K562 (cell line): ENCODE data around the gene ILDR1. TPM values are rescaled to one million over a fixed set of nuclear protein-coding genes. Genes with fewer than 3 reads are reported as not detected.
"Not testable (repeated sequence)": the region's sequence is repeated elsewhere in the genome, so short reads cannot be mapped to it uniquely, and the experiment has no call there.

Source experiments
- ATAC-seq: fragments of 200-7000 bp; cut with Tn5 transposase; 3 replicates; pipeline ENCODE4 v1.9.1; 2020; ENCODE audit warnings: moderate library complexity
- BruUV-seq: library from RNA; stranded (reverse); fragments of 400-500 nt; replicated peaks from 2 replicates; lab custom pipeline; 2021; lab: Mats Ljungman, UMichigan
- CTCF ChIA-PET: fragments of 300-600 bp; formaldehyde crosslinking; extraction: SDS; loops from one replicate; lab custom pipeline; 2021; ENCODE audit warnings: low intra/inter-chr PET ratio; lab: Yijun Ruan, JAX
- POLR2A ChIA-PET: fragments of 300-600, 350-650 bp; sonication (Branson Sonifier 250); formaldehyde crosslinking; extraction: SDS; loops from one replicate; lab custom pipeline; 2021; ENCODE audit warnings: antibody characterized with exemption, inconsistent platforms; lab: Yijun Ruan, JAX
- DNase-seq, 4 experiments: peaks; one replicate each; pipeline versions ENCODE4 v3.0.0 to v3.0.0-alpha.2; 2011 to 2018; ENCODE audit warnings: low spot score in 3 of 4, mixed read lengths in 3 of 4; ENCODE audit errors: extremely low read depth in 1 of 4
- FAIRE-seq: peaks from 2 replicates; lab custom pipeline; 2011; peaks lifted over from hg19 to GRCh38; lab: Jason Lieb, UNC
- H2AFZ ChIP-seq: 2 replicates; pipeline ENCODE4 v1.6.0; 2011; ENCODE audit warnings: low read depth, low read length, control low read depth, inconsistent platforms
- H3K27ac ChIP-seq: fragments of 200-600 bp; 3 replicates; pipeline ENCODE4 v1.8.0; 2011; ENCODE audit warnings: low read depth, mild to moderate bottlenecking, control low read depth, inconsistent platforms, low read length, moderate library complexity, mixed read lengths; ENCODE audit errors: extremely low read depth
- H3K27me3 ChIP-seq, 2 experiments: fragments of 300-600 bp in 1 of 2; 2 replicates in 1 of 2; 3 replicates in 1 of 2; pipeline versions ENCODE4 v1.6.0 to v1.8.0; 2011; ENCODE audit warnings: inconsistent platforms in 2 of 2, low read length in 2 of 2, mild to moderate bottlenecking in 1 of 2, mixed read lengths in 1 of 2, moderate library complexity in 1 of 2; ENCODE audit not compliant: control insufficient read depth in 2 of 2, insufficient read depth in 2 of 2
- H3K36me3 ChIP-seq: fragments of 300-600 bp; 3 replicates; pipeline ENCODE4 v1.8.0; 2011; ENCODE audit warnings: mild to moderate bottlenecking, low read length, inconsistent platforms; ENCODE audit not compliant: control insufficient read depth, insufficient read depth
- H3K4me1 ChIP-seq, 2 experiments: fragments of 200-600 bp in 1 of 2; replicated peaks in 1 of 2; 2 replicates in 1 of 2; 3 replicates in 1 of 2; pipeline versions ENCODE4 v1.5.1 to v1.8.0; 2011; ENCODE audit warnings: inconsistent platforms in 2 of 2, low read length in 2 of 2, mild to moderate bottlenecking in 1 of 2, mixed read lengths in 1 of 2, moderate library complexity in 1 of 2; ENCODE audit not compliant: control insufficient read depth in 2 of 2, insufficient read depth in 2 of 2
- H3K4me2 ChIP-seq: 2 replicates; pipeline ENCODE4 v1.6.1; 2011; ENCODE audit warnings: low read length, control low read depth, inconsistent platforms, mixed read lengths; ENCODE audit not compliant: insufficient read depth
- H3K4me3 ChIP-seq: fragments of 200-600 bp; sonication (generic), shearing (Covaris generic); 2 replicates; pipeline ENCODE4 v1.5.1; 2016; ENCODE audit warnings: control low read depth, inconsistent platforms
- H3K79me2 ChIP-seq: fragments of 200-600 bp; 3 replicates; pipeline ENCODE4 v1.8.0; 2011; ENCODE audit warnings: low read length, inconsistent platforms; ENCODE audit not compliant: control insufficient read depth, insufficient read depth
- H3K9ac ChIP-seq, 2 experiments: 2 replicates each; pipeline versions ENCODE4 v1.6.0 to v1.6.1; 2011; ENCODE audit warnings: low read depth in 2 of 2, low read length in 2 of 2, control low read depth in 1 of 2, inconsistent platforms in 1 of 2, mild to moderate bottlenecking in 1 of 2, mixed read lengths in 1 of 2; ENCODE audit not compliant: insufficient read depth in 1 of 2
- H3K9me1 ChIP-seq: one replicate; pipeline ENCODE4 v1.6.0; 2011; ENCODE audit warnings: inconsistent platforms, mild to moderate bottlenecking, low read length, moderate library complexity; ENCODE audit not compliant: control insufficient read depth, insufficient read depth
- H3K9me3 ChIP-seq: replicated peaks from 2 replicates; pipeline ENCODE4 v1.5.1; 2011; ENCODE audit warnings: low read depth, low read length, inconsistent platforms; ENCODE audit not compliant: control insufficient read depth, insufficient read depth
- H4K20me1 ChIP-seq: replicated peaks from 2 replicates; pipeline ENCODE4 v1.6.1; 2011; ENCODE audit warnings: low read length, inconsistent platforms, mixed read lengths; ENCODE audit not compliant: control insufficient read depth, insufficient read depth
- WGBS: fragments of 100-300 bp; shearing (Covaris generic); methylation state at CpG from one replicate; pipeline ENCODE4 v1.1.6; 2016; ENCODE audit warnings: low coverage, mixed read lengths; ENCODE audit not compliant: insufficient coverage; ENCODE audit errors: missing lambda C conversion rate; 5-methylcytosine and 5-hydroxymethylcytosine counted together
- in situ Hi-C: fragments of 300-500 bp; cut with MboI; formaldehyde crosslinking; loops from 4 replicates; pipeline ENCODE4 v1.15.0; 2018; ENCODE audit warnings: inconsistent platforms, mixed read lengths
- intact Hi-C: fragments of 100-400 bp; cut with micrococcal nuclease; formaldehyde crosslinking; loops from 2 replicates; pipeline ENCODE4 v1.14.2; 2022
- polyA plus RNA-seq, 8 experiments: library from polyadenylated mRNA; depleted of rRNA in 4 of 8; stranded (reverse) in 5 of 8; unstranded in 3 of 8; fragments of >200 nt; fragmentation: Nextera tagmentation in 2 of 8; fragmentation: Illumina TruSeq in 1 of 8; extraction: Ambion mirVana in 2 of 8; extraction: Trizol in 1 of 8; gene quantifications; 2 replicates each; pipeline versions ENCODE4 v1.2.1 to v1.2.3, GENCODE V29; 2011 to 2014; ENCODE audit warnings: inconsistent platforms in 1 of 8, missing spikeins in 1 of 8
- small RNA-seq: library from RNA; depleted of rRNA; stranded (forward); fragments of <200 nt; gene quantifications from one replicate; pipeline ENCODE3, GENCODE V24; 2014
- total RNA-seq, 7 experiments: library from RNA; depleted of rRNA in 6 of 7; stranded (reverse); fragments of >200 nt in 6 of 7; fragmentation: Illumina TruSeq in 2 of 7; extraction: Trizol in 2 of 7; gene quantifications; 2 replicates each; pipeline versions ENCODE4 v1.2.1 to v1.2.3, GENCODE V29; 2011 to 2021; ENCODE audit warnings: low replicate concordance in 1 of 7

The ILDR1 gene
- total and polyA plus RNA-seq, 9 of the 15 experiments (the other 6 are each of a cell fraction or from before 2014, with no cell fraction given): 0.04 TPM; not detected in 8

DNA sequence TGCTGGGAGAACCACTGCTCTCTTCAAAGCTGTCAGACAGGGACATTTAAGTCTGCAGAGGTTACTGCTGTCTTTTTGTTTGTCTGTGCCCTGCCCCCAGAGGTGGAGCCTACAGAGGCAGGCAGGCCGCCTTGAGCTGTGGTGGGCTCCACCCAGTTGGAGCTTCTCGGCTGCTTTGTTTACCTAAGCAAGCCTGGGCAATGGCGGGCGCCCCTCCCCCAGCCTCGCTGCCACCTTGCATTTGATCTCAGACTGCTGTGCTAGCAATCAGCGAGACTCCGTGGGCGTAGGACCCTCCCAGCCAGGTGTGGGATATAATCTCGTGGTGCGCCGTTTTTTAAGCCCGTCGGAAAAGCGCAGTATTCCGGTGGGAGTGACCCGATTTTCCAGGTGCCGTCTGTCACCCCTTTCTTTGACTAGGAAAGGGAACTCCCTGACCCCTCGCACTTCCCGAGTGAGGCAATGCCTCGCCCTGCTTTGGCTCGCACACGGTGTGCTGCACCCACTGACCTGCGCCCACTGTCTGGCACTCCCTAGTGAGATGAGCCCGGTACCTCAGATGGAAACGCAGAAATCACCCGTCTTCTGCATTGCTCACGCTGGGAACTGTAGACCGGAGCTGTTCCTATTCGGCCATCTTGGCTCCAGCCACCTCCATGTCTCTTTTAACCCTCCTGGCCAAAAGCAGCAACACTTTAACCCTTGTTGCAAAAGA is 83.7 kb downstream of the ILDR1 start:
- BruUV-seq, CTCF ChIA-PET, H3K9ac ChIP-seq, H2AFZ ChIP-seq, in situ Hi-C loops, H4K20me1 ChIP-seq, H3K4me1 ChIP-seq, FAIRE-seq, DNase-seq, H3K4me3 ChIP-seq, POLR2A ChIA-PET, H3K27ac ChIP-seq, intact Hi-C loops, H3K9me3 ChIP-seq, H3K4me2 ChIP-seq, H3K79me2 ChIP-seq, ATAC-seq, H3K27me3 ChIP-seq, H3K9me1 ChIP-seq, H3K36me3 ChIP-seq: not testable (repeated sequence)
- 21% methylated on average over 20 of the region's 29 CpGs for WGBS

Small RNA genes lying within 50 kb of the gene (small RNA-seq; reads per million reads assigned to genes)
- gene RF00019: not detected

Other genes starting within 250 kb of the ILDR1 start
- gene IQCB1, start 187.2 kb downstream of the ILDR1 start, total RNA-seq (2014; rRNA removed): 22.5 and 25.1 TPM in 2 replicates
- gene IQCB1, start 187.2 kb downstream of the ILDR1 start, total RNA-seq (2014; rRNA removed; fragmentation: Illumina TruSeq; extraction: Trizol): 38.1 and 42.0 TPM in 2 replicates
- gene IQCB1, start 187.2 kb downstream of the ILDR1 start, total RNA-seq (2015; rRNA removed; fragmentation: Illumina TruSeq; extraction: Trizol): 25.5 and 31.9 TPM in 2 replicates
- 21.3 and 23.1 TPM in 2 replicates for gene IQCB1, start 187.2 kb downstream of the ILDR1 start, total RNA-seq (2021)
- 31.0 and 35.5 TPM in 2 replicates for gene IQCB1, start 187.2 kb downstream of the ILDR1 start, polyA plus RNA-seq (2011; rRNA removed)
- 24.1 and 27.5 TPM in 2 replicates for gene IQCB1, start 187.2 kb downstream of the ILDR1 start, polyA plus RNA-seq (2014; fragmentation: Illumina TruSeq; extraction: Trizol)
- 10 to 100 TPM; 21.1 to 25.2 TPM for gene IQCB1, start 187.2 kb downstream of the ILDR1 start, polyA plus RNA-seq (2014; fragmentation: Nextera tagmentation; extraction: Ambion mirVana)
- 27.9 and 28.6 TPM in 2 replicates for gene IQCB1, start 187.2 kb downstream of the ILDR1 start, polyA plus RNA-seq (2014; rRNA removed)
- gene EAF2, start 187.0 kb downstream of the ILDR1 start, total RNA-seq (2014; rRNA removed): 2.8 and 3.8 TPM in 2 replicates
- gene EAF2, start 187.0 kb downstream of the ILDR1 start, total RNA-seq (2014; rRNA removed; fragmentation: Illumina TruSeq; extraction: Trizol): 7.5 and 9.1 TPM in 2 replicates
- 5.4 TPM in 2 replicates for gene EAF2, start 187.0 kb downstream of the ILDR1 start, total RNA-seq (2015; rRNA removed; fragmentation: Illumina TruSeq; extraction: Trizol)
- 4.9 and 5.1 TPM in 2 replicates for gene EAF2, start 187.0 kb downstream of the ILDR1 start, total RNA-seq (2021)
- gene EAF2, start 187.0 kb downstream of the ILDR1 start, polyA plus RNA-seq (2011; rRNA removed): 8.4 and 9.5 TPM in 2 replicates
- 6.6 and 6.9 TPM in 2 replicates for gene EAF2, start 187.0 kb downstream of the ILDR1 start, polyA plus RNA-seq (2014; fragmentation: Illumina TruSeq; extraction: Trizol)
- 10 to 100 TPM; 15.6 to 17.3 TPM for gene EAF2, start 187.0 kb downstream of the ILDR1 start, polyA plus RNA-seq (2014; fragmentation: Nextera tagmentation; extraction: Ambion mirVana)
- 5.4 and 6.8 TPM in 2 replicates for gene EAF2, start 187.0 kb downstream of the ILDR1 start, polyA plus RNA-seq (2014; rRNA removed)
- 0.05 and 0.12 TPM in 2 replicates for gene SLC15A2, start 127.8 kb downstream of the ILDR1 start, total RNA-seq (2014; rRNA removed)
- 0.25 and 0.29 TPM in 2 replicates for gene SLC15A2, start 127.8 kb downstream of the ILDR1 start, total RNA-seq (2014; rRNA removed; fragmentation: Illumina TruSeq; extraction: Trizol)
- 0.30 and 0.43 TPM in 2 replicates for gene SLC15A2, start 127.8 kb downstream of the ILDR1 start, total RNA-seq (2015; rRNA removed; fragmentation: Illumina TruSeq; extraction: Trizol)
- gene SLC15A2, start 127.8 kb downstream of the ILDR1 start, total RNA-seq (2021): 0.24 and 0.42 TPM in 2 replicates
- 0.53 and 0.92 TPM in 2 replicates for gene SLC15A2, start 127.8 kb downstream of the ILDR1 start, polyA plus RNA-seq (2011; rRNA removed)
- gene SLC15A2, start 127.8 kb downstream of the ILDR1 start, polyA plus RNA-seq (2014; fragmentation: Illumina TruSeq; extraction: Trizol): 0.13 and 0.18 TPM in 2 replicates
- under 1 TPM in 1 of 2 experiments, not detected in 1; 0.25 TPM for gene SLC15A2, start 127.8 kb downstream of the ILDR1 start, polyA plus RNA-seq (2014; fragmentation: Nextera tagmentation; extraction: Ambion mirVana)
- gene SLC15A2, start 127.8 kb downstream of the ILDR1 start, polyA plus RNA-seq (2014; rRNA removed): 0.28 and 0.51 TPM in 2 replicates
- gene CD86, start 33.1 kb upstream of the ILDR1 start, total RNA-seq (2014; rRNA removed): not detected in 2 replicates
- gene CD86, start 33.1 kb upstream of the ILDR1 start, total RNA-seq (2014; rRNA removed; fragmentation: Illumina TruSeq; extraction: Trizol): not detected in 2 replicates
- not detected in 2 replicates for gene CD86, start 33.1 kb upstream of the ILDR1 start, total RNA-seq (2015; rRNA removed; fragmentation: Illumina TruSeq; extraction: Trizol)
- 0.07 and 0.16 TPM in 2 replicates for gene CD86, start 33.1 kb upstream of the ILDR1 start, total RNA-seq (2021)
- gene CD86, start 33.1 kb upstream of the ILDR1 start, polyA plus RNA-seq (2011; rRNA removed): not detected in 2 replicates
- 0.11 TPM in 1 of 2 replicates, not detected in the other for gene CD86, start 33.1 kb upstream of the ILDR1 start, polyA plus RNA-seq (2014; fragmentation: Illumina TruSeq; extraction: Trizol)
- not detected for gene CD86, start 33.1 kb upstream of the ILDR1 start, polyA plus RNA-seq (2014; fragmentation: Nextera tagmentation; extraction: Ambion mirVana)
- gene CD86, start 33.1 kb upstream of the ILDR1 start, polyA plus RNA-seq (2014; rRNA removed): not detected in 2 replicates
- not detected in 2 replicates for gene CASR, start 161.4 kb upstream of the ILDR1 start, total RNA-seq (2014; rRNA removed)
- gene CASR, start 161.4 kb upstream of the ILDR1 start, total RNA-seq (2014; rRNA removed; fragmentation: Illumina TruSeq; extraction: Trizol): not detected in 2 replicates
- gene CASR, start 161.4 kb upstream of the ILDR1 start, total RNA-seq (2015; rRNA removed; fragmentation: Illumina TruSeq; extraction: Trizol): not detected in 2 replicates
- not detected in 2 replicates for gene CASR, start 161.4 kb upstream of the ILDR1 start, total RNA-seq (2021)
- not detected in 2 replicates for gene CASR, start 161.4 kb upstream of the ILDR1 start, polyA plus RNA-seq (2011; rRNA removed)
- gene CASR, start 161.4 kb upstream of the ILDR1 start, polyA plus RNA-seq (2014; fragmentation: Illumina TruSeq; extraction: Trizol): not detected in 2 replicates
- gene CASR, start 161.4 kb upstream of the ILDR1 start, polyA plus RNA-seq (2014; fragmentation: Nextera tagmentation; extraction: Ambion mirVana): not detected
- not detected in 2 replicates for gene CASR, start 161.4 kb upstream of the ILDR1 start, polyA plus RNA-seq (2014; rRNA removed)